ENCODE data around the gene CWF19L2.
A peak's percentile ranks its signal among the peaks of the same experiment; 100 is the strongest.
"Not testable (repeated sequence)": the region's sequence is repeated elsewhere in the genome, so short reads cannot be mapped to it uniquely, and the experiment has no call there.

CWF19L2 gene

GRCh38 chr11:107397357-107397756 lies 60.3 kb downstream of the CWF19L2 start:
- peaks cover 11% of the 10 kb centered on the region for H3K9me3 Mint-ChIP-seq
- peaks cover 2% of the 10 kb centered on the region for H3K4me1 Mint-ChIP-seq
- ATAC-seq (ENCODE audit: low read depth) (no peak), DNase-seq (ENCODE audit: low spot score in 2 of 2) (no peak)
- no peak overlapping the region for H3K4me3 Mint-ChIP-seq
- peaks cover 52% of the 10 kb centered on the region for H3K36me3 Mint-ChIP-seq
- H3K27me3 Mint-ChIP-seq: no peaks in the 10 kb centered on the region
- H3K27ac Mint-ChIP-seq: no peak overlapping the region

DNA sequence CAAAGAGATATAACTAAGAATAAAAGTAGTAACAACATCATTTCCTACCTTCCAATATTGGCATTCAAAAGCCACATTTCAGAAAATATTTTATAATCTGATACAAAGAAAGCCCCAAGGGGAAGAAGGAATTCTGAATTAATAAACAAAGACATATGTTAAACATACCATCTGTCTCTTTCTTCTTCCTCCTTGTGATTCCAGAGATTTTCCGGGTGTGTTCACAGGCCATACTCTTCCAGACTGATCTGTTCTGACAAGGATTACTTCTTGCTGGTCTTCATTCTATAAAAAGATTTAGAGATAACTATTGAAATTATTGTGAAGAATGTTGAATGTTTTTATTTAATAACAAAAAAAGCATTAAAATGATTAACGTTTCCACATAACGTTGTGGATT lies 65.0 kb downstream of the CWF19L2 start:
- H3K27ac Mint-ChIP-seq: no peak overlapping the region
- no peak for ATAC-seq (ENCODE audit: low read depth)
- H3K36me3 Mint-ChIP-seq: peaks cover 31% of the 10 kb centered on the region
- no peaks in the 10 kb centered on the region for H3K9me3 Mint-ChIP-seq
- H3K27me3 Mint-ChIP-seq: no peaks in the 10 kb centered on the region
- H3K4me3 Mint-ChIP-seq: no peak overlapping the region
- peaks cover 3% of the 10 kb centered on the region for H3K4me1 Mint-ChIP-seq
- DNase-seq (ENCODE audit: low spot score in 2 of 2): no peak

- not testable (repeated sequence) for H3K4me3 Mint-ChIP-seq; H3K9me3 Mint-ChIP-seq; H3K27me3 Mint-ChIP-seq; ATAC-seq (ENCODE audit: low read depth); H3K27ac Mint-ChIP-seq; H3K4me1 Mint-ChIP-seq; DNase-seq (ENCODE audit: low spot score in 2 of 2)
- peaks cover 32% of the 10 kb centered on the region for H3K36me3 Mint-ChIP-seq
Measured at GRCh38 chr11:107390701-107391100, 66.9 kb downstream of the CWF19L2 start.

GRCh38 chr11:107387666-107388065 lies 70.0 kb downstream of the CWF19L2 start:
- no peak overlapping the region for H3K4me3 Mint-ChIP-seq
- no peak for ATAC-seq (ENCODE audit: low read depth)
- no peaks in the 10 kb centered on the region for H3K9me3 Mint-ChIP-seq
- no peak for DNase-seq (ENCODE audit: low spot score in 2 of 2)
- H3K4me1 Mint-ChIP-seq: peaks cover 7% of the 10 kb centered on the region
- peaks cover 29% of the 10 kb centered on the region for H3K36me3 Mint-ChIP-seq
- H3K27ac Mint-ChIP-seq: no peak overlapping the region
- H3K27me3 Mint-ChIP-seq: no peaks in the 10 kb centered on the region

- Mint-ChIP-seq H3K4me1 (peaks cover 7% of the 10 kb centered on the region), H3K9me3 (no peaks in the 10 kb centered on the region), H3K27ac (no peak overlapping the region), H3K4me3 (no peak overlapping the region), H3K36me3 (peaks cover 21% of the 10 kb centered on the region), H3K27me3 (no peaks in the 10 kb centered on the region)
- no peak for DNase-seq (ENCODE audit: low spot score in 2 of 2)
- ATAC-seq (ENCODE audit: low read depth): no peak
Measured at GRCh38 chr11:107385361-107385981, 72.2 kb downstream of the CWF19L2 start.

DNA sequence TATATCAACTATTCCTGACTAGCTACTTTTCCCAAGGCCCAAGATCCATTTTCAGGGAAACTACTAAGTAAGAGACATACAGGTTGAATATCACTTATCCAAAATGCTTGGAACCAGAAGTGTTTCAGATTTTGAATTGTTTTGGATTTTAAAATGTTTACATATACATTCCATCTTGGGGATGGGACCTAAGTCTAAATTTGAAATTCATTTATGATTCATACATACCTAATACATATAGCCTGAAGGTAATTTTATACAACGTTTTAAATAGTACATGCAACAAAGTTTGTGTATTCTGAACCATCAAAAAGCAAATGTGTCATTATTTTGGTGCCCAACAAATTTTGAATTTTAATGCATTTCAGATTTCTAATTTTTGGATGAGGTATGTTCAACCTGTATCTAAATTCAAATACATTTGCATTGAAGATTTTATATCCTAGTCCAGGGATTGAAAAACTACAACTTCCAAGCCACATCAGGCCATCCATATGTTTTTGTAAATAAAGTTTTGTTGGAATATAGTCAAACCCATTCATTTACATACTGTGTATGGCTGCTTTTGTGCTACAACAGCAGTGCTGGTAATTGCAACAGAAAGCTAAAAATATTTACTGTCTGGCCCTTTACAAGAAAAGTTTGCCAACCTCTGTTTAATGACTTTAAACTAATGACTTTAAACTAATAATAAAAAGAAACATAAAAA lies 73.3 kb downstream of the CWF19L2 start:
- Mint-ChIP-seq H3K36me3 (peaks cover 17% of the 10 kb centered on the region), H3K27me3 (no peaks in the 10 kb centered on the region), H3K4me3 (no peak overlapping the region), H3K4me1 (peaks cover 7% of the 10 kb centered on the region), H3K9me3 (no peaks in the 10 kb centered on the region), H3K27ac (no peak overlapping the region)
- ATAC-seq (ENCODE audit: low read depth) (no peak), DNase-seq (ENCODE audit: low spot score in 2 of 2) (no peak)

DNA sequence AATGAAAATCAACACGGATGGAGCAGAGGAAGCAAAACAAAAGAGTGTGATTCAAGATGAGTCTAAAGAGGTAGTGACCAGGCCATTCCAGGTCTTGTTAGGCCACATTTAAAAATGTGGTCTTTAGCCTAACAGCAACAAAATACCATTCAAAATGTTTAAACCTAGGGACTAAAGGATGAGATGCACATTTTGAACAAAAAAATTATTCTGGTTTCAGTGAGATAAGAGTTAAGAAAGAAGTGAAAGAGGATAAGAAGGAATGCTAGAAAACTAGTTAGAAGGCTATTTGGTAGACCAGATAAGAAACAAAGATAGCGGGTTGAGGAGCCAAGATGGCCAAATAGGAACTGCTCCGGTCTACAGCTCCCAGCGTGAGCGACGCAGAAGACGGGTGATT lies 85.2 kb downstream of the CWF19L2 start:
- no peaks in the 10 kb centered on the region for H3K9me3 Mint-ChIP-seq
- H3K4me1 Mint-ChIP-seq: peaks cover 7% of the 10 kb centered on the region
- DNase-seq (ENCODE audit: low spot score in 2 of 2): no peak
- H3K27me3 Mint-ChIP-seq: no peaks in the 10 kb centered on the region
- H3K27ac Mint-ChIP-seq: no peak overlapping the region
- peaks cover 22% of the 10 kb centered on the region for H3K36me3 Mint-ChIP-seq
- ATAC-seq (ENCODE audit: low read depth): no peak
- peak overlapping the region; percentile 2 for H3K4me3 Mint-ChIP-seq

DNA sequence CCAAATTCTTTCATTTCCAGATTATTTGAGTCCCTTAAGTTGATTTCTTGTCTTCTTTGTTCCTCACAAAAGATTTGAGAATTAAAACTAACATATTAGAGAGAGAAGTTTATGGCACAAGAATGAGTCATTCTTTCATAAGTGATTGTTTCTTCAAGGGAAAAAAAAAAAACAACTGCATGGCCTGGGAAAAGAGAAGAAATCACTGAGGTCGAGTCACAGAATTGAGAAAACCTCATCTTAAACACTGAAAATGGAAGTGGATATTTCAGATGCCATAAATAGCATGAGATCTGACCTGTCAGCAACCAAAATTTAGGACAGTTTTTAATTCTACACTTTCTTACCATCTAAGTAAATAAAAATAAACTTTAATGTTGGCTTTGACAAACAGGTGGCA lies 87.2 kb downstream of the CWF19L2 start:
- no peak overlapping the region for H3K4me3 Mint-ChIP-seq
- H3K27ac Mint-ChIP-seq: no peak overlapping the region
- no peak for ATAC-seq (ENCODE audit: low read depth)
- H3K9me3 Mint-ChIP-seq: no peaks in the 10 kb centered on the region
- no peak for DNase-seq (ENCODE audit: low spot score in 2 of 2)
- H3K36me3 Mint-ChIP-seq: peaks cover 22% of the 10 kb centered on the region
- H3K27me3 Mint-ChIP-seq: no peaks in the 10 kb centered on the region
- peaks cover 7% of the 10 kb centered on the region for H3K4me1 Mint-ChIP-seq

- Mint-ChIP-seq H3K9me3 (peaks cover 2% of the 10 kb centered on the region), H3K27me3 (no peaks in the 10 kb centered on the region), H3K4me1 (no peaks in the 10 kb centered on the region), H3K4me3 (no peak overlapping the region), H3K27ac (no peak overlapping the region), H3K36me3 (peaks cover 34% of the 10 kb centered on the region)
- DNase-seq (ENCODE audit: low spot score in 2 of 2) (no peak), ATAC-seq (ENCODE audit: low read depth) (no peak)
Measured at GRCh38 chr11:107359701-107360100, 97.9 kb downstream of the CWF19L2 start.

- H3K27me3 Mint-ChIP-seq: no peaks in the 10 kb centered on the region
- no peaks in the 10 kb centered on the region for H3K4me1 Mint-ChIP-seq
Measured at GRCh38 chr11:107357877-107358276, 99.7 kb downstream of the CWF19L2 start.

DNA sequence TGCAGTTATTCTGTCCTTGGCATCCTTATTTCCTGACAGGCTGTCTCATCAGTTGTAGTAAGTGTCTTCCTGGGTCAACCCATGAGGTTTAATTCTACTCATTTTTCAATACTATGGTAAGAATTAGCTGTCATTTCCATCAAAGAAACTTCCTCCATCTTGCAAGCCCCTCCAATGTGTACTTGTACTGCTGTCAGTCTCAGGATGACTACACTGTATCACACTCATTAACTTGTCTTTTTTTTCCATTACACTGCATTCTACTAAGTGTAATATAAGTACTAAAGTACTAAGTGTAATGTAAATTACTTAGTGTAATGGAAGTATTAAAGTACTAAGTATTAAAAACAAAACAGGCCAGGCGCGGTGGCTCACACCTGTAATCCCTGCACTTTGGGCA lies 102.8 kb downstream of the CWF19L2 start:
- DNase-seq (ENCODE audit: low spot score in 2 of 2): no peak
- no peak overlapping the region for H3K27ac Mint-ChIP-seq

More at GRCh38 chr11:107357877-107358276, 99.7 kb downstream of the CWF19L2 start:
- H3K27ac Mint-ChIP-seq: no peak overlapping the region
- H3K9me3 Mint-ChIP-seq: peaks cover 2% of the 10 kb centered on the region
- H3K36me3 Mint-ChIP-seq: peaks cover 34% of the 10 kb centered on the region
- ATAC-seq (ENCODE audit: low read depth) (no peak), DNase-seq (ENCODE audit: low spot score in 2 of 2) (no peak)
- H3K4me3 Mint-ChIP-seq: no peak overlapping the region

DNA sequence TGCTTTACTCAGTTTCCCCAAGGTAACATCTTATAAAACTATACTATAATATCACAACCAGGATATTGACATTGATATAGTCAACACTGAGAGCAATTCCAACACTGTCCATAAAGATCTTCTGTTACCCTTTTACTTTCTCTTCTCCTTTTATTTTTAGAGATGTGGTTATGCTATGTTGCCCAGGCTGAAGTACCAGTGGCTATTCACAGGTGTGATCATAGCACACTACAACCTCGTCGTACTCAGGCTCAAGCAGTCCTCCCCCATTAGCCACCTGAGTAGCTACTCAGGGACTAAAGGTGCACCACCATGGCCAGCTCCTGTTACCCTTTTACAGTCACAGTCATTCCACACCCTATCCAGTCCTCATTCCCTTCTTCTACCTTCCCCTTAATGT lies 119.7 kb downstream of the CWF19L2 start:
- Mint-ChIP-seq H3K36me3 (peaks cover 11% of the 10 kb centered on the region), H3K27ac (peak overlapping the region; percentile 10), H3K4me3 (no peak overlapping the region), H3K27me3 (no peaks in the 10 kb centered on the region), H3K9me3 (no peaks in the 10 kb centered on the region), H3K4me1 (peaks cover 9% of the 10 kb centered on the region)
- DNase-seq (ENCODE audit: low spot score in 2 of 2) (no peak), ATAC-seq (ENCODE audit: low read depth) (peak; percentile 50)

More for the DNA sequence above, 102.8 kb downstream of the CWF19L2 start:
- Mint-ChIP-seq H3K4me1 (no peaks in the 10 kb centered on the region), H3K36me3 (peaks cover 37% of the 10 kb centered on the region), H3K9me3 (no peaks in the 10 kb centered on the region), H3K4me3 (no peak overlapping the region), H3K27me3 (no peaks in the 10 kb centered on the region)
- no peak for ATAC-seq (ENCODE audit: low read depth)

- no peak overlapping the region for H3K4me3 Mint-ChIP-seq
- H3K9me3 Mint-ChIP-seq: no peaks in the 10 kb centered on the region
- H3K27me3 Mint-ChIP-seq: no peaks in the 10 kb centered on the region
- no peak for DNase-seq (ENCODE audit: low spot score in 2 of 2)
- H3K4me1 Mint-ChIP-seq: no peaks in the 10 kb centered on the region
- peaks cover 23% of the 10 kb centered on the region for H3K36me3 Mint-ChIP-seq
- H3K27ac Mint-ChIP-seq: no peak overlapping the region
- ATAC-seq (ENCODE audit: low read depth): no peak
Measured at GRCh38 chr11:107331728-107332127, 125.9 kb downstream of the CWF19L2 start.

DNA sequence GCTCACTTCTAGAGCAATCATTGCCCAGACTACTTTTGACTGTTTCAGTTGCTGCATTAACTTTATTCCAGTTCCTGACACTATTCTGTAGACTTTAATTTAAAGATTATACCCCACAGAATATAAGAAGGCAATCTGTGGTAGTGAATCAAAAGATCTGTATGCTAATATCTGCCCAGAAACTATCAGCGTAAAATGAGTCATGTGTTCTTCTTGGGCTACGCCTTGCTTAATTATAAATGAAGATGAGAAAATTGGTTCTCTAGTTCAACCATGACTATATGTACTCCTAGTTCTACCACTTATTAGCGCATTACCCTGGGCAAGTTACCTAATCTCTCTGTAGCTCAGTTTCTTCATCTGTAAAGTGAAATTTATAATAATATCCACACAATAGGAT lies 128.5 kb downstream of the CWF19L2 start:
- Mint-ChIP-seq H3K27ac (no peak overlapping the region), H3K36me3 (peaks cover 39% of the 10 kb centered on the region), H3K9me3 (peaks cover 1% of the 10 kb centered on the region), H3K4me1 (no peaks in the 10 kb centered on the region), H3K27me3 (no peaks in the 10 kb centered on the region), H3K4me3 (no peak overlapping the region)
- DNase-seq (ENCODE audit: low spot score in 2 of 2): no peak
- no peak for ATAC-seq (ENCODE audit: low read depth)

DNA sequence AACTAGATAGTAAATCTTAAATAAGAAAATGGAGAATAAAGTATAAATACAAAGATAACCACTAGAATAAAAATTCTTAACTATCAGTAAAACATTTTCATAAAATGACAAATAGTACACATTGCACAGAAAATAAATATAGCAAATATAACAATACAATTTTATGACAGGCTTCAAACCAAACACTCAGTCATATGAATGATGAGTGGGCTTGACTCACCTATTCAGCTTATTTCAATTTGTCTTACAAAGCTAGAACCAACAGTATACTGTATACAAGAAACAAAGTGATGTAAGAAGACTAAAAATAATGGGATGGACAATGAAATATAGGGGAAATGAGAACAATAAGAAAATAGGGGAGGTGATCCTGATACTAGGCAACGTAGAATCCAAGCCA lies 141.2 kb downstream of the CWF19L2 start:
- Mint-ChIP-seq H3K36me3 (peaks cover 34% of the 10 kb centered on the region), H3K27me3 (no peaks in the 10 kb centered on the region), H3K4me3 (no peak overlapping the region), H3K9me3 (peaks cover 12% of the 10 kb centered on the region), H3K27ac (no peak overlapping the region), H3K4me1 (no peaks in the 10 kb centered on the region)
- DNase-seq (ENCODE audit: low spot score in 2 of 2) (no peak), ATAC-seq (ENCODE audit: low read depth) (no peak)

Data from memory B cell (primary cell).